A673 (cell line): ENCODE data around the gene RPS6KA2. TPM values are rescaled to one million over a fixed set of nuclear protein-coding genes. Genes with fewer than 3 reads are reported as not detected.

Experiments used
- BruUV-seq: library from RNA; stranded (reverse); fragments of 400-500 nt; replicated peaks from 2 replicates; lab custom pipeline; 2021; lab: Mats Ljungman, UMichigan
- CTCF ChIA-PET: fragments of 300-600 bp; sonication (Branson Sonifier 250); formaldehyde crosslinking; loops from one replicate; lab custom pipeline; 2022; ENCODE audit warnings: antibody characterized with exemption; lab: Charles Lee
- POLR2A ChIA-PET: fragments of 300-600 bp; sonication (Branson Sonifier 250); formaldehyde crosslinking; loops from one replicate; lab custom pipeline; 2022; ENCODE audit warnings: antibody characterized with exemption; ENCODE audit not compliant: low non-redundant PET; lab: Charles Lee
- DNase-seq: peaks from one replicate; pipeline ENCODE4 v3.0.0-alpha.2; 2015; ENCODE audit warnings: low spot score
- H3K27ac ChIP-seq: fragments of 200-600 bp; sonication (generic); 2 replicates; pipeline ENCODE4 v1.5.1; 2016; ENCODE audit warnings: mixed run types, low read depth, mild to moderate bottlenecking, mixed read lengths, antibody characterized with exemption, low read length; ENCODE audit not compliant: poor library complexity, severe bottlenecking
- H3K27me3 ChIP-seq: fragments of 200-600 bp; sonication (generic); replicated peaks from 2 replicates; pipeline ENCODE4 v1.6.1; 2017; ENCODE audit warnings: mixed run types, low read depth, mild to moderate bottlenecking, mixed read lengths, antibody characterized with exemption, low read length; ENCODE audit not compliant: insufficient read depth, poor library complexity
- H3K36me3 ChIP-seq: fragments of 200-600 bp; sonication (generic); 2 replicates; pipeline ENCODE4 v1.6.1; 2016; ENCODE audit warnings: mixed run types, mild to moderate bottlenecking, mixed read lengths, antibody characterized with exemption, low read length; ENCODE audit not compliant: insufficient read depth, poor library complexity, severe bottlenecking
- H3K4me1 ChIP-seq: fragments of 200-600 bp; sonication (generic); 2 replicates; pipeline ENCODE4 v1.6.1; 2017; ENCODE audit warnings: mixed run types, mild to moderate bottlenecking, mixed read lengths, antibody characterized with exemption, low read length; ENCODE audit not compliant: insufficient read depth, poor library complexity, severe bottlenecking
- H3K4me3 ChIP-seq: fragments of 200-600 bp; sonication (generic); 2 replicates; pipeline ENCODE4 v1.5.1; 2016; ENCODE audit warnings: low read depth, mixed run types, mild to moderate bottlenecking, mixed read lengths, low read length; ENCODE audit not compliant: poor library complexity, severe bottlenecking
- H3K9me3 ChIP-seq: fragments of 200-600 bp; sonication (generic); 2 replicates; pipeline ENCODE4 v1.6.1; 2016; ENCODE audit warnings: mixed run types, low read depth, mild to moderate bottlenecking, mixed read lengths, antibody characterized with exemption, low read length; ENCODE audit not compliant: poor library complexity, severe bottlenecking
- EZH2 ChIP-seq: fragments of 200-600 bp; sonication (generic); IDR thresholded peaks from 2 replicates; pipeline ENCODE4 v1.6.1; 2017; ENCODE audit warnings: borderline replicate concordance, low read depth, mild to moderate bottlenecking, mixed read lengths, antibody characterized with exemption, low read length; ENCODE audit not compliant: poor library complexity, severe bottlenecking
- intact Hi-C: fragments of 100-400 bp; cut with micrococcal nuclease; formaldehyde crosslinking; loops from one replicate; pipeline ENCODE4 v1.10.0; 2022; ENCODE audit not compliant: unreplicated experiment
- total RNA-seq: library from RNA; stranded (reverse); gene quantifications from 2 replicates; pipeline ENCODE4 v1.2.3, GENCODE V29; 2021
- TF ChIP-seq, protein P1 (sequence below): fragments of 300-800, 200-600 bp; sonication (generic); conservative IDR thresholded peaks from 2 replicates; pipeline ENCODE4 v1.5.1; 2017; ENCODE audit warnings: low read depth, mild to moderate bottlenecking, antibody characterized with exemption, low read length, moderate library complexity, mixed read lengths

The RPS6KA2 gene
- total RNA-seq, 1 experiment from 2014 or later: 30.1 TPM

DNA sequence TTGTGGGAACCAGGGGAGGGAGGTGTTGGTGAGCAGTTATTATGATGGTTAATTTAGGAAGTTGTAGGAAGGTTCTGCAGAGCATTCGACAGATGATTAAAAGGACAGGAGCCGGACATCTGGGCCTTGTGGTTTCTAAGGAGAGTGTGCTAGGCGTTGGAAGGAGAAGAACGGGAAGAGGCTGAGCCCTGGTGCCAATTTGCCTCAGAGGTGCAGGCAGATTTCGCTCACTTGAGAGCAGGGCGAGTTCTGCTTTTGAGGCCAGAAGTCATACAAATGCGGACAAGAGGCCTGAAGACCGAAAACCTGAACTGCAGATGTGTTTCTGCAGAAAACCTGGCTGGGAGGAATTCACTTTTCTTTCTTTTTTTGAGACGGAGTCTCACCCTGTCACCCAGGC, 30.5 kb upstream of the RPS6KA2 start:
- CTCF ChIA-PET: no interaction called here
- Histone ChIP-seq H3K36me3 (no peaks in the 10 kb centered on the region), H3K27ac (no peak overlapping the region), H3K27me3 (no peaks in the 10 kb centered on the region), H3K4me1 (no peaks in the 10 kb centered on the region), H3K9me3 (no peaks in the 10 kb centered on the region), H3K4me3 (no peak overlapping the region)
- DNase-seq: no peak
- intact Hi-C loops: no loop called here
- POLR2A ChIA-PET: no interaction called here
- TF ChIP-seq, protein P1, sequence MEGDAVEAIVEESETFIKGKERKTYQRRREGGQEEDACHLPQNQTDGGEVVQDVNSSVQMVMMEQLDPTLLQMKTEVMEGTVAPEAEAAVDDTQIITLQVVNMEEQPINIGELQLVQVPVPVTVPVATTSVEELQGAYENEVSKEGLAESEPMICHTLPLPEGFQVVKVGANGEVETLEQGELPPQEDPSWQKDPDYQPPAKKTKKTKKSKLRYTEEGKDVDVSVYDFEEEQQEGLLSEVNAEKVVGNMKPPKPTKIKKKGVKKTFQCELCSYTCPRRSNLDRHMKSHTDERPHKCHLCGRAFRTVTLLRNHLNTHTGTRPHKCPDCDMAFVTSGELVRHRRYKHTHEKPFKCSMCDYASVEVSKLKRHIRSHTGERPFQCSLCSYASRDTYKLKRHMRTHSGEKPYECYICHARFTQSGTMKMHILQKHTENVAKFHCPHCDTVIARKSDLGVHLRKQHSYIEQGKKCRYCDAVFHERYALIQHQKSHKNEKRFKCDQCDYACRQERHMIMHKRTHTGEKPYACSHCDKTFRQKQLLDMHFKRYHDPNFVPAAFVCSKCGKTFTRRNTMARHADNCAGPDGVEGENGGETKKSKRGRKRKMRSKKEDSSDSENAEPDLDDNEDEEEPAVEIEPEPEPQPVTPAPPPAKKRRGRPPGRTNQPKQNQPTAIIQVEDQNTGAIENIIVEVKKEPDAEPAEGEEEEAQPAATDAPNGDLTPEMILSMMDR: no peak
- no peak for TF ChIP-seq EZH2
- BruUV-seq: no TSS peak

DNA sequence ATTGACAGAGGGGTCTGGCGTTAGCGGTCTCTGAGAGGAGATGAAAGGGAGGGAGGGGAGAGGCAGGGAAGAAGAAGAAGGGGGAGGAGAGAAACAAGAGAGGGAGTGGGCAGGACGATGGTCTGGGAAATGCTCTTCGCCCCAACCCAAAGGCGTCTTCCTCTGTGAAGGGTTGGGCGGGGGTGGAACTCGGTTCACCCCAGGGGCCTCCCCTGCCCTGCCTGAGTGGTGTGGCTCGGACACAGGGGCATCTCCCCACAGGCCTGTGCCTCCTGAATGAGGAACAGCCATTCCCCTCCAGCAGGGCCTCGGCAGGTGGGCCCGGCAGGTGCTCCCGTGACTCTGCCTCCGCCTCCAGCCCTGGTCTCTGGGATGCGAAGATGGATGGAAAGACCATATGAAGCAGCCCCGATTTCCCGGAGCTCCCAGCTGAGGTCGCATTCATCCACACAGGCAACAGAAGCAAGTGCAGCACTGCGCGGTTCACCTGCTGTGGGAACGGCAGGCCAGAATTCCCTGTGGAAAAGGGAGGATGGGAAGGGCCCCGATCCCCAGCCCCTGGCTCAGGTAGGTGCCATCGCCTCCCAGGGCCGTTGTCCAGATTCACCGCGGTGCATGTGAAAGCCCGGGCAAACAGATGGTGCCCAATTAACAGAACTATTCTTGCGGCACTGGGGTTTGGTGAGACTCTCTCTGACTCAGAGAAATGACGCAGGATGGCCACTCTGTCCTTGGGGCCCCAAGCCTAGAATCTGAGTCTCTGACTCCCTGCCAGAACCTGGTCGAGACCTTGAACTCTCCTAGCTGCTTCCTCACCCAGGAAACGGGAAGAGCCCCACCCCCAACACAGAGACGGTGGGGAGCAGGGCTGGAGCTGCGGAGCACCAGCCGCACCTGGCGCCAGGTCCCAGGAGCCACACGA, 29.4 kb upstream of the RPS6KA2 start:
- H3K27me3 ChIP-seq: no peaks in the 10 kb centered on the region
- CTCF ChIA-PET: no interaction called here
- peaks cover 7% of the 10 kb centered on the region for H3K4me1 ChIP-seq
- H3K27ac ChIP-seq: no peak overlapping the region
- POLR2A ChIA-PET: no interaction called here
- no peak for TF ChIP-seq EZH2
- TF ChIP-seq, protein P1: no peak
- intact Hi-C loops: no loop called here
- BruUV-seq: no TSS peak
- no peaks in the 10 kb centered on the region for H3K9me3 ChIP-seq
- DNase-seq: no peak
- H3K36me3 ChIP-seq: no peaks in the 10 kb centered on the region
- H3K4me3 ChIP-seq: no peak overlapping the region

DNA sequence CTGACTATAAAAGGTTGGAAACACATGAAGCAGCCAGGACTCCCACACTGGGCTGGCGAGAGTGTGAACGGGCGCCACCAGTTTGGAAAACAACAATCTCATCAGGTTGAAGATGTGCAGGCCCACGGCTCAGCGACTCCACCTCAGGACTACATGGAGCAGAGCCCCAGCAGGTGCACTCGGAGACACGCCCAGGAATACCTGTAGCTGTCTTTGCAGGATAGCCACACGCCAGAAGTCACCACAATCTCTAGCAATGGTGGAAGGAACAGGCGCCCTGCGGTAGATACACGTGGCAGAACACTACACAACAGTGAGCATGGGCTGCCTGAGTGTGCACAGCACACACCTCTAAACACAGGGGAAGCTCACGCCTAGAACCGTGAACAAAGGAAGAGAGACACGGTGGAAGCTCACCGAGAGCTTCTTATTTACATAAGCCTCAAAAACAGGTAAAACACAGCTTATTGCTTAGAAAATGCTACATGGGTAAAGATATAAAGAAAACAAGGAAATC, 28.7 kb upstream of the RPS6KA2 start:
- no peaks in the 10 kb centered on the region for H3K27me3 ChIP-seq
- H3K27ac ChIP-seq: no peak overlapping the region
- peaks cover 14% of the 10 kb centered on the region for H3K4me1 ChIP-seq
- TF ChIP-seq, protein P1: no peak
- no peak for TF ChIP-seq EZH2
- POLR2A ChIA-PET: no interaction called here
- intact Hi-C loops: no loop called here
- CTCF ChIA-PET: no interaction called here
- no TSS peak for BruUV-seq
- no peaks in the 10 kb centered on the region for H3K9me3 ChIP-seq
- no peak overlapping the region for H3K4me3 ChIP-seq
- H3K36me3 ChIP-seq: no peaks in the 10 kb centered on the region
- DNase-seq: no peak
